OCI-LY1 (cell line): ENCODE measurements around the gene GPR151.

Experiments used
- CTCF ChIP-seq: fragments of 200-600 bp; sonication (generic), shearing (Covaris generic); IDR thresholded peaks from 2 replicates; pipeline ENCODE4 v1.5.1; 2017; ENCODE audit warnings: mild to moderate bottlenecking, antibody characterized with exemption, low read length, moderate library complexity, mixed read lengths
- EZH2 ChIP-seq: fragments of 200-600 bp; sonication (generic), shearing (Covaris generic); IDR thresholded peaks from 2 replicates; pipeline ENCODE4 v1.8.0; 2017; ENCODE audit warnings: borderline replicate concordance, mixed run types, mild to moderate bottlenecking, antibody characterized with exemption, low read length, moderate library complexity, mixed read lengths

DNA sequence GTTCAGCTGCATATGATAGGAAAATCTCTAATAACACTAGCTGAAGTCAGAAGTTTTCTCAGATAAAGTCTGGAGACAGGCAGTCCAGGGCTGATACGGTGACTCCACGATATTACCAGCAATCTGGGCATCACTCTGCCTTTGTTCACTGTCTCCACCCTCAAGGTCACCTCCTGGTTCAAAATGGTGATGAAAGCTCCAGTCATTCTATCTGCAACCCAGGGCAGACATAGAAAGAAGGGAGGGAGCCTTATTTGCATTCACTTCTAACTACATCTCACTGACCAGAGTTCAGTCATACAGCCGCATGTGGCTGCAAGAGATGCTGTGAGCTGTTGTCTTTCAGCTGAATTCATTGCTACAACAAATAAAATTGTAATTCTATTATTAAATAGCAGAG is 22.4 kb upstream of the GPR151 start:
- TF ChIP-seq EZH2 (no peak), CTCF (no peak)
